ENCODE results near the gene PRKCA. TPM values are rescaled to one million over a fixed set of nuclear protein-coding genes. Genes with fewer than 3 reads are reported as not detected.

Gene PRKCA
- total RNA-seq, 1 experiment from 2014 or later: 22.6 TPM

DNA sequence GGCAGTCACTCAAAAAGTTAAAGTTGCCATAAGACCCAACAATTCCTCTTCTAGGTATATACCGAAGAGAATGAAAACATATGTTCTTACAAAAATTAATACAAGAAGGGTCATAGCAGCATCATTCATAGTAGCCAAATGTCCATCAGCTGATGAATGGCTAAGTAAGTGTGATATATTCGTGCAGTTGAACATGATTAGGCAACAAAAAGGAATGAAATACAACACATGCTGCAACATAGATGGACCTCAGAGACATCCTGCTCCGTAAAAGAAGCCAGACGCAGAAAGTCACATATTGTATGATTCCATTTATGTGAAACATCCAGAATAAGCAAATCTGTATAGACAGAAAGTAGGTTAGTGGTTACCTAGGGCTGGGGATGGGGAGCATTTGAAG lies 303.1 kb downstream of the PRKCA start:
- Histone ChIP-seq H3K36me3 (ENCODE audit: low read depth, low read length) (peaks cover 11% of the 10 kb centered on the region; the same call in 1 of the 2 replicates), H3K4me3 (ENCODE audit: low read length) (no peak overlapping the region), H3K79me2 (ENCODE audit: low read length) (no peaks in the 10 kb centered on the region), H3K4me1 (ENCODE audit: insufficient read depth, low read length) (no peaks in the 10 kb centered on the region), H4K20me1 (ENCODE audit: low read length) (no peaks in the 10 kb centered on the region), H3K4me2 (ENCODE audit: low read length) (no peak overlapping the region), H3K27ac (ENCODE audit: low read length) (no peak overlapping the region), H3K9me3 (ENCODE audit: low read length) (0 out of 2 replicates have a peak, but pooled peaks cover 4% of the 10 kb centered on the region), H3F3A (ENCODE audit: low read length, unreplicated experiment) (no peaks in the 10 kb centered on the region), H3K9ac (ENCODE audit: low read length) (no peak overlapping the region), H2AFZ (ENCODE audit: low read length) (no peak overlapping the region), H3K27me3 (ENCODE audit: low read length) (no peaks in the 10 kb centered on the region), H3K9me2 (replicated peaks; ENCODE audit: low read length) (no peaks in the 10 kb centered on the region)
- TF ChIP-seq EZH2phosphoT487 (IDR thresholded peaks at IDR 0.05; ENCODE audit: borderline replicate concordance, low read length): no peak
- no peak for TF ChIP-seq EZH2 (IDR thresholded peaks at IDR 0.05; ENCODE audit: low read length, unreplicated experiment)
- no peak for TF ChIP-seq CTCF (conservative IDR thresholded peaks at IDR 0.05; ENCODE audit: low read depth, low read length)
- POLR2A ChIA-PET (ENCODE audit: unreplicated experiment): no interaction called here
- BruUV-seq (replicated peaks): no TSS peak
- intact Hi-C loops (cut with micrococcal nuclease): no loop called here
- ATAC-seq (no peak), DNase-seq (no peak)
- CTCF ChIA-PET: no interaction called here

DNA sequence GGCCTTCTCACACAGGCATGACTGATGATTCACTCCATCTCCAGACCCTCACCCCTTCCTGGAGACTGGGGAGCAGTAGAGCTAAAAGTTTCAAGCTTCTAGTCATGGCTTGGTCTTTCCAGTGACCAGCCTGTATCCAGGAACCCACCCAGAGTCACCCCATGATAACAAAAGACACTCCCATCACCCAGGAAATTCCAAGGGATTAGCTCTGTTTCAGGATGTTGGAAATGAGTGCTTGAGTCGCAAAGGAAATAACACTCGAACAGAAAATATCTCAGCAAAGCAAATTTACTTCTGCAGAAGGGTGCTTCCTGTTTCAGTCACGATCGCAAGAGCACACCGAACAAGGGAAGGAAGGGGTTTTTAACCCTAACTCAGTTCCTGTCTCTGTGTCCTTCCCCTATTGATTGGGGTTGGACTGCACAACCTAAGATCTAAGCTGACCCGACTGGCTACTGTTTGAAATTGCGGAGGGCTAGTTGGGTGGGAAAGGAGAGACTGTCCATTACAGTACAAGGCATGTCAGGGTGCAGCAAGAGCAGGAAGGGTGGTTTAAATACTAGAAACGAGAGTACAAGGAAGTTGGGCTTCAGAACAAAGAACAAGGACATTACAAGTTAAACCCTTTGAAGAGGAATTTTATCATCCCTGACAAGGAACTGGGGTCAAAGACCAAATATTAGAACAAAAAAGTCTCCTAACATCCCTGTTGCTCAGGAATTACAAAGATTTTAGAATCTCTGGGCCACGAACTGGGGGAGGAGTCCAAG lies 308.1 kb downstream of the PRKCA start:
- Histone ChIP-seq H3K4me3 (ENCODE audit: low read length) (no peak overlapping the region), H2AFZ (ENCODE audit: low read length) (no peak overlapping the region), H3F3A (ENCODE audit: low read length, unreplicated experiment) (no peaks in the 10 kb centered on the region), H3K4me2 (ENCODE audit: low read length) (no peak overlapping the region), H3K36me3 (ENCODE audit: low read depth, low read length) (peaks cover 12% of the 10 kb centered on the region; the same call in 1 of the 2 replicates), H3K9me2 (replicated peaks; ENCODE audit: low read length) (no peaks in the 10 kb centered on the region), H3K27me3 (ENCODE audit: low read length) (no peaks in the 10 kb centered on the region), H3K79me2 (ENCODE audit: low read length) (no peaks in the 10 kb centered on the region), H3K27ac (ENCODE audit: low read length) (no peak overlapping the region), H4K20me1 (ENCODE audit: low read length) (no peaks in the 10 kb centered on the region), H3K4me1 (ENCODE audit: insufficient read depth, low read length) (no peaks in the 10 kb centered on the region), H3K9ac (ENCODE audit: low read length) (no peak overlapping the region), H3K9me3 (ENCODE audit: low read length) (0 out of 2 replicates have a peak, but pooled peaks cover 4% of the 10 kb centered on the region)
- POLR2A ChIA-PET (ENCODE audit: unreplicated experiment): no interaction called here
- DNase-seq (no peak), ATAC-seq (no peak)
- CTCF ChIA-PET: interaction anchor here (0.6 kb wide), 1 partner anchor 30 kb away, joined by 3 read pairs; no protein-coding TSS in a partner anchor
- no TSS peak for BruUV-seq (replicated peaks)
- TF ChIP-seq CTCF (conservative IDR thresholded peaks at IDR 0.05; ENCODE audit: low read depth, low read length) (no peak), EZH2phosphoT487 (IDR thresholded peaks at IDR 0.05; ENCODE audit: borderline replicate concordance, low read length) (no peak), EZH2 (IDR thresholded peaks at IDR 0.05; ENCODE audit: low read length, unreplicated experiment) (no peak)
- intact Hi-C loops (cut with micrococcal nuclease): no loop called here

DNA sequence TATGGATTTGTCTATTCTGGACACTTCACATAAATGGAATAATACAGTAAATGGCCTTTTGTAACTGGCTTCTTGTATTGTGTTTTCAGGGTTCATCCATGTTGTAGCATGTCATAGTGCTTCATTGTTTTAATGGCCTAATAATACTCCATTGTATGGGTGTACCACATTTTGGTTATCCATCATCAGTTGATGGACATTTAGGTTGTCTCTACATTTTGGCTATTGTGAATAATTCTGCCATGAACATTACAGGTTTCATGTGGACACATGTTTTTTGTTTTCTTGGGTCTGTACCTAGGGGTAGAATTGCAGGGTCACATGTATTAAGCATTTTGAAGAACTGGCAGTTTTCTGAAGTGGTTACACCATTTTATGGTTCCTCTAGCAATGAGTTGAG lies 309.0 kb downstream of the PRKCA start:
- CTCF ChIA-PET: no interaction called here
- no TSS peak for BruUV-seq (replicated peaks)
- no peak for TF ChIP-seq EZH2phosphoT487 (IDR thresholded peaks at IDR 0.05; ENCODE audit: borderline replicate concordance, low read length)
- no peak for TF ChIP-seq CTCF (conservative IDR thresholded peaks at IDR 0.05; ENCODE audit: low read depth, low read length)
- TF ChIP-seq EZH2 (IDR thresholded peaks at IDR 0.05; ENCODE audit: low read length, unreplicated experiment): no peak
- H3K36me3 ChIP-seq (ENCODE audit: low read depth, low read length): peaks cover 12% of the 10 kb centered on the region; the same call in 1 of the 2 replicates
- H4K20me1 ChIP-seq (ENCODE audit: low read length): no peaks in the 10 kb centered on the region
- intact Hi-C loops (cut with micrococcal nuclease): no loop called here
- H3K9me2 ChIP-seq (replicated peaks; ENCODE audit: low read length): no peaks in the 10 kb centered on the region
- POLR2A ChIA-PET (ENCODE audit: unreplicated experiment): no interaction called here
- H3K27me3 ChIP-seq (ENCODE audit: low read length): no peaks in the 10 kb centered on the region
- no peak overlapping the region for H3K9ac ChIP-seq (ENCODE audit: low read length)
- no peak overlapping the region for H3K4me2 ChIP-seq (ENCODE audit: low read length)
- no peak overlapping the region for H3K4me3 ChIP-seq (ENCODE audit: low read length)
- H3F3A ChIP-seq (ENCODE audit: low read length, unreplicated experiment): no peaks in the 10 kb centered on the region
- ATAC-seq (no peak), DNase-seq (no peak)
- H2AFZ ChIP-seq (ENCODE audit: low read length): no peak overlapping the region
- no peaks in the 10 kb centered on the region for H3K79me2 ChIP-seq (ENCODE audit: low read length)
- no peak overlapping the region for H3K27ac ChIP-seq (ENCODE audit: low read length)
- no peaks in the 10 kb centered on the region for H3K4me1 ChIP-seq (ENCODE audit: insufficient read depth, low read length)
- 0 out of 2 replicates have a peak, but pooled peaks cover 4% of the 10 kb centered on the region for H3K9me3 ChIP-seq (ENCODE audit: low read length)
